CD4-positive, alpha-beta memory T cell (primary cell): Measurements from ENCODE around the gene EID1. TPM values are rescaled to one million over a fixed set of nuclear protein-coding genes. Genes with fewer than 3 reads are reported as not detected.

ENCODE experiments used
- CTCF ChIA-PET: fragments of 350-600 bp; sonication (Branson Sonifier 250); formaldehyde crosslinking; loops from one replicate; lab custom pipeline; 2021; ENCODE audit warnings: inconsistent platforms; ENCODE audit not compliant: partially characterized antibody; lab: Charles Lee
- POLR2A ChIA-PET: fragments of 350-600 bp; sonication (Branson Sonifier 250); formaldehyde crosslinking; loops from one replicate; lab custom pipeline; 2021; ENCODE audit not compliant: partially characterized antibody; lab: Charles Lee
- DNase-seq, 5 donors: peaks; one replicate each; pipeline versions ENCODE4 v3.0.0 to v3.0.0-alpha.2; 2020 to 2022; ENCODE audit warnings: mixed read lengths in 1 of 5
- H3K27ac ChIP-seq: one replicate; pipeline ENCODE4 v1.7.0; 2013; ENCODE audit warnings: low read depth, low read length
- H3K27me3 ChIP-seq: 2 replicates; pipeline ENCODE4 v1.7.0; 2013; ENCODE audit warnings: mild to moderate bottlenecking, low read length, moderate library complexity; ENCODE audit not compliant: insufficient read depth
- H3K36me3 ChIP-seq: 2 replicates; pipeline ENCODE4 v1.7.0; 2013; ENCODE audit warnings: mild to moderate bottlenecking, low read length, moderate library complexity; ENCODE audit not compliant: insufficient read depth
- H3K4me1 ChIP-seq: 2 replicates; pipeline ENCODE4 v1.7.0; 2013; ENCODE audit warnings: mild to moderate bottlenecking, low read length, moderate library complexity; ENCODE audit not compliant: insufficient read depth
- H3K4me3 ChIP-seq, 2 donors: one replicate each; pipeline ENCODE4 v1.7.0; 2013; ENCODE audit warnings: low read length in 2 of 2, mild to moderate bottlenecking in 1 of 2
- H3K9me3 ChIP-seq, 2 donors: one replicate each; pipeline ENCODE4 v1.7.0; 2013; ENCODE audit warnings: low read length in 2 of 2, control low read depth in 1 of 2; ENCODE audit not compliant: control insufficient read depth in 1 of 2
- H3K27ac Mint-ChIP-seq, 7 donors: one replicate each; pipeline ENCODE4 v1.8.0; 2020 to 2021; ENCODE audit warnings: mixed read lengths in 7 of 7, mild to moderate bottlenecking in 6 of 7, inconsistent platforms in 3 of 7, moderate library complexity in 3 of 7
- H3K27me3 Mint-ChIP-seq, 2 donors: one replicate each; pipeline ENCODE4 v1.8.0; 2020 to 2021; ENCODE audit warnings: mixed read lengths in 2 of 2
- H3K36me3 Mint-ChIP-seq, 2 donors: one replicate each; pipeline ENCODE4 v1.8.0; 2020 to 2021; ENCODE audit warnings: mixed read lengths in 2 of 2, inconsistent platforms in 1 of 2, mild to moderate bottlenecking in 1 of 2
- H3K4me1 Mint-ChIP-seq, 4 donors: one replicate each; pipeline ENCODE4 v1.8.0; 2020 to 2021; ENCODE audit warnings: mixed read lengths in 4 of 4, mild to moderate bottlenecking in 1 of 4
- H3K4me3 Mint-ChIP-seq, 8 donors: one replicate each; pipeline ENCODE4 v1.8.0; 2020 to 2021; ENCODE audit warnings: mixed read lengths in 8 of 8, mild to moderate bottlenecking in 7 of 8, moderate library complexity in 6 of 8, inconsistent platforms in 3 of 8
- H3K9me3 Mint-ChIP-seq, 8 donors: one replicate each; pipeline ENCODE4 v1.8.0; 2020 to 2021; ENCODE audit warnings: mixed read lengths in 8 of 8, mild to moderate bottlenecking in 5 of 8, inconsistent platforms in 3 of 8, moderate library complexity in 1 of 8
- intact Hi-C: fragments of 100-400 bp; cut with micrococcal nuclease; formaldehyde crosslinking; loops from one replicate; pipeline ENCODE4 v1.15.1; 2023
- polyA plus RNA-seq, 2 donors: library from polyadenylated mRNA; unstranded; fragments of 300-500 nt; fragmentation: Illumina TruSeq; gene quantifications; one replicate each; pipeline ENCODE4 v1.2.3, GENCODE V29; 2021
- total RNA-seq, 2 experiments: library from RNA; stranded (reverse); gene quantifications; one replicate each; pipeline ENCODE4 v1.2.3, GENCODE V29; 2021

EID1 gene, protein sequence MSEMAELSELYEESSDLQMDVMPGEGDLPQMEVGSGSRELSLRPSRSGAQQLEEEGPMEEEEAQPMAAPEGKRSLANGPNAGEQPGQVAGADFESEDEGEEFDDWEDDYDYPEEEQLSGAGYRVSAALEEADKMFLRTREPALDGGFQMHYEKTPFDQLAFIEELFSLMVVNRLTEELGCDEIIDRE
- total RNA-seq: 10 to 100 TPM; 76.0 to 91.2 TPM
- 100 to 1,000 TPM; 190 to 245 TPM for polyA plus RNA-seq

DNA sequence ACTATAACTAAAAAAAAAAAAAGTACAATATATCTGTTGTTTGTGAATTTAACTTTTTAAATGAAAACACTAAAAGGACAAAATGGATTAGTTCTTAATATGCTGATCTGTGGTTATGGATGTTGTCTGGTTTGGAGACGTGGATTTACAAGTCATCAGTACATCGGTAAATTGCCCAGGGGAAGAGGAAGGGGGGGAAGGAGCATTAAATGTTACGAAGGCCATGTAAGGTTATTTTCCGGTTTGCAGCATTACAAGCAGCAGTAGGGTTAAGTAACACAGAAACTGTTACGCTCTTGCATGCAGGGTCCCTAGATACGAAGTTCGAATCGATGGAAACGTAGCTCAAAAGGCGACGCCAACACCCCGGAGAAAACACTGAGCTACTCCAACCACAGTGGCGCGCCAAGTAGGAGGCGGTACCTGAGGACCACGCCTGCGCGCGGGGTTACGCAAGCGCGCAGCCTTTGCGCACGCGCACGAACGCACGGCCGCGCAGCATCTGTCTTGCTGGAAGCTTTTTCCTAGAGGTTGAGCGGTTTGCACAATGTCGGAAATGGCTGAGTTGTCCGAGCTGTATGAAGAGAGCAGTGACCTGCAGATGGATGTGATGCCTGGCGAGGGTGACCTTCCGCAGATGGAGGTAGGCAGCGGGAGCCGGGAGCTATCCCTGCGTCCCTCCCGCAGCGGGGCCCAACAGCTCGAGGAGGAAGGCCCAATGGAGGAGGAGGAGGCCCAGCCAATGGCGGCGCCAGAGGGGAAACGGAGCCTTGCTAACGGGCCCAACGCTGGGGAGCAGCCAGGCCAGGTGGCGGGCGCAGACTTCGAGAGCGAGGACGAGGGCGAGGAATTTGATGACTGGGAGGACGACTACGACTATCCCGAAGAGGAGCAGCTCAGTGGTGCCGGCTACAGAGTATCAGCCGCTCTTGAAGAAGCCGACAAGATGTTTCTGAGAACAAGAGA, at the start of gene EID1:
TSS of gene EID1 (plus strand) at position 505 of the 966 bp plus-strand sequence. CDS start at position 548, 43 bp downstream.
- H3K4me3 Mint-ChIP-seq: peak within 1 kb of the TSS; percentile 96 to 100 (median 98)
- H3K27me3 Mint-ChIP-seq: peaks cover 3 to 4% of the 10 kb centered on the region in 2 donors
- peak within 1 kb of the TSS; percentile 97 to 100 (median 99) for H3K27ac Mint-ChIP-seq
- CTCF ChIA-PET: interaction anchor here (0.7 to 2.4 kb wide), 12 partner anchors 9 to 1371 kb away, joined by 3 to 24 read pairs (median 3); partner anchors contain the start of genes COPS2 and SECISBP2L
- H3K9me3 ChIP-seq: no peaks in the 10 kb centered on the region
- H3K36me3 ChIP-seq: no peaks in the 10 kb centered on the region
- H3K4me1 ChIP-seq: peaks cover 26% of the 10 kb centered on the region
- H3K9me3 Mint-ChIP-seq: peaks cover 0 to 10% (median under 1%) of the 10 kb centered on the region in 8 donors
- POLR2A ChIA-PET: interaction anchor here (0.6 to 2.5 kb wide), 25 partner anchors 10 to 1476 kb away, joined by 3 to 28 read pairs (median 6); partner anchors contain the start of genes CEP152, COPS2, DTWD1 and FAM227B
- H3K36me3 Mint-ChIP-seq: peaks cover 11 to 21% of the 10 kb centered on the region in 2 donors
- H3K27me3 ChIP-seq: no peaks in the 10 kb centered on the region
- H3K4me1 Mint-ChIP-seq: peaks cover 18 to 31% (median 24%) of the 10 kb centered on the region in 4 donors
- DNase-seq: peak; percentile 93 to 95 (median 94)
- intact Hi-C loops: loop anchor here (1.0 to 10.0 kb wide), 5 partner anchors 67 to 1474 kb away; partner anchors contain the start of genes CEP152, COPS2, DUT and SECISBP2L
- H3K27ac ChIP-seq: peak within 1 kb of the TSS; percentile 71
- peak within 1 kb of the TSS; percentile 74 to 96 for H3K4me3 ChIP-seq

GRCh38 chr15:48828471-48828870, 49.5 kb upstream of the EID1 start:
- POLR2A ChIA-PET: no interaction called here
- Histone ChIP-seq H3K4me1 (no peaks in the 10 kb centered on the region), H3K9me3 (no peaks in the 10 kb centered on the region), H3K27me3 (no peaks in the 10 kb centered on the region), H3K36me3 (no peaks in the 10 kb centered on the region), H3K27ac (no peak overlapping the region), H3K4me3 (no peak overlapping the region)
- CTCF ChIA-PET: interaction anchor here (0.6 kb wide), 1 partner anchor 88 kb away, joined by 3 read pairs; no protein-coding TSS in a partner anchor
- Mint-ChIP-seq H3K27me3 (peaks cover 14 to 18% of the 10 kb centered on the region in 2 donors), H3K4me3 (no peak overlapping the region), H3K27ac (no peak overlapping the region), H3K4me1 (no peaks in the 10 kb centered on the region), H3K9me3 (peaks cover 4 to 19% (median 16%) of the 10 kb centered on the region in 8 donors), H3K36me3 (no peaks in the 10 kb centered on the region)
- no peak for DNase-seq
- intact Hi-C loops: no loop called here

DNA sequence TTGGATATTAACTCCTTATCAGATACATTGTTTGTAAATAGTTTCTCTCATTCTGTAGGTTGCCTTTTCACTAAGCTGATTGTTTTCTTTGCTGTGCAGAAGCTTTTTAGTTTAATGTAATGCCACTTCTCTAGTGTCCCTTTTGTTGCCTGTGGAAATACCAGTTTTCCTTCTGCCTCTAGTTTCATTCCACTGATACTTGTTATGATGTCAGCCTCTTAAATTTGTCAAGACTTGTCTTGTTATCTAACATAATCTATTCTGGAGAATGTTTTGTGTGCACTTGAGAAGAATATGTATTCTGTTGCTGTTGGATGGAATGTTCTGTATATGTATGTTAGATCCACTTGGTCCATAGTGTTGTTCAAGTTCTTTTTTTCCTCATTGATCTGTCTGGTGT, 49.0 kb upstream of the EID1 start:
- no peaks in the 10 kb centered on the region for H3K4me1 Mint-ChIP-seq
- peaks cover 4 to 23% (median 19%) of the 10 kb centered on the region in 8 donors for H3K9me3 Mint-ChIP-seq
- no peaks in the 10 kb centered on the region for H3K36me3 Mint-ChIP-seq
- CTCF ChIA-PET: interaction anchor here (0.6 kb wide), 1 partner anchor 88 kb away, joined by 3 read pairs; no protein-coding TSS in a partner anchor
- POLR2A ChIA-PET: no interaction called here
- no peaks in the 10 kb centered on the region for H3K27me3 ChIP-seq
- H3K27ac Mint-ChIP-seq: no peak overlapping the region
- H3K36me3 ChIP-seq: no peaks in the 10 kb centered on the region
- no peak for DNase-seq
- H3K27me3 Mint-ChIP-seq: peaks cover 14 to 17% of the 10 kb centered on the region in 2 donors
- H3K4me1 ChIP-seq: no peaks in the 10 kb centered on the region
- intact Hi-C loops: no loop called here
- no peak overlapping the region for H3K27ac ChIP-seq
- no peaks in the 10 kb centered on the region for H3K9me3 ChIP-seq
- H3K4me3 Mint-ChIP-seq: no peak overlapping the region
- no peak overlapping the region for H3K4me3 ChIP-seq

DNA sequence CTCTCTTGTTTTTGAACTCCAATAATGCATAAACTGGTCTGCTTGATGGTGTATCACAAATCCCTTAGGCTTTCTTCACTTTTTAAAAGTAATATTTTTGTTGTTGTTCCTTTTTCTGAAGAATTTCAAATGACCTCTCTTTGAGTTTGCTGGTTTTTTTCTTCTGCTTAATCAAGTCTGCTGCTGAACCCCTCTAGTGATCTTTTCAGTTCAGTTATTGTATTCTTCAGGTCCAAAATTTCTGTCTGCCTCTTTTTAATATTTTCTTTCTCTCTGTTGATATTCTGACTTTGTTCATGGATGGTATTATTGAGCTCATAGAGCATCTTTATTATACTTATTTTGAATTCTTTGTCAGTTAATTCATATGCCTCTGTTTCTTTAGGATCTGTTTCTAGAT, 45.3 kb upstream of the EID1 start:
- intact Hi-C loops: no loop called here
- Mint-ChIP-seq H3K36me3 (no peaks in the 10 kb centered on the region), H3K27ac (no peak overlapping the region), H3K27me3 (peaks cover 22 to 29% of the 10 kb centered on the region in 2 donors), H3K9me3 (peaks cover 4 to 25% (median 20%) of the 10 kb centered on the region in 8 donors), H3K4me1 (no peaks in the 10 kb centered on the region), H3K4me3 (no peak overlapping the region)
- no peak overlapping the region for H3K27ac ChIP-seq
- no peak for DNase-seq
- H3K36me3 ChIP-seq: no peaks in the 10 kb centered on the region
- H3K9me3 ChIP-seq: no peaks in the 10 kb centered on the region
- no peaks in the 10 kb centered on the region for H3K27me3 ChIP-seq
- ChIA-PET POLR2A (no interaction called here), CTCF (no interaction called here)
- no peak overlapping the region for H3K4me3 ChIP-seq
- no peaks in the 10 kb centered on the region for H3K4me1 ChIP-seq

DNA sequence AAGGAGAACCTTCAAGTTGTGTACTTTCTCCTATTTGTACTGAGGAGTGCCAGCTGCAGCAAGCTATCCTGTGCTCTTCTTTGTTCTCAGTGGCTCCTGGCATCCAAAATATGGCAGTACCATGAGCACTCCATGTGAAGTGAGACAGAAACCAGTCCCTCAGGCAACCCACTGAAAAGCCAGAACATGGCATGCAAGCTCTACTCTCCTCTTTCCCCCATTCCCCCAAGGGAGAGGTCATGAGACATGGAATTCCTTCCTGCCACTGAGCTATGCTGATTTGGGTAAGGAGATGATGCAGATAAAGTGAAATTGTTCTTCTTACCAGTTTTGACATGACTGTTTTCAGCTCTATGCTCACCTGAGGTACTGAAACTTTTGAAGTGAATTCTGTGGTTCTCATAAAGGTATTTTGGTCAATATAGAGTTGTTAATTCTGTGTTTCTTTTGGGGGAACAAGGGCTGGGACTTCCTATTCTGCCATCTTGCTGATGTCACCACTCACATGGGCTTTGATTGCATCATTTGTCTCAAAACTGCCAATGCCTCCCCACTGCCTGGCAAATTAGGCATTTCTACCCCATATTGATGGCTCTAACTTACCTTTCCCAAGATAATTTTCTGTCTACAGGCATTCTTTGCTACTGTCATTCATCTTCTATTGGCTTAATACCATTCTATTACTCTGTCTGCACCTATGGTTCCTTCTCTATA, 44.3 kb upstream of the EID1 start:
- H3K36me3 ChIP-seq: no peaks in the 10 kb centered on the region
- H3K27ac Mint-ChIP-seq: no peak overlapping the region
- no peaks in the 10 kb centered on the region for H3K4me1 ChIP-seq
- POLR2A ChIA-PET: no interaction called here
- CTCF ChIA-PET: no interaction called here
- peak overlapping the region in 1 of 8 donors; percentile 41 for H3K4me3 Mint-ChIP-seq
- no peak for DNase-seq
- peaks cover 4 to 25% (median 20%) of the 10 kb centered on the region in 8 donors for H3K9me3 Mint-ChIP-seq
- H3K27me3 ChIP-seq: no peaks in the 10 kb centered on the region
- no peaks in the 10 kb centered on the region for H3K36me3 Mint-ChIP-seq
- no peaks in the 10 kb centered on the region for H3K4me1 Mint-ChIP-seq
- intact Hi-C loops: no loop called here
- no peak overlapping the region for H3K4me3 ChIP-seq
- no peaks in the 10 kb centered on the region for H3K9me3 ChIP-seq
- peaks cover 20 to 31% of the 10 kb centered on the region in 2 donors for H3K27me3 Mint-ChIP-seq
- H3K27ac ChIP-seq: no peak overlapping the region

DNA sequence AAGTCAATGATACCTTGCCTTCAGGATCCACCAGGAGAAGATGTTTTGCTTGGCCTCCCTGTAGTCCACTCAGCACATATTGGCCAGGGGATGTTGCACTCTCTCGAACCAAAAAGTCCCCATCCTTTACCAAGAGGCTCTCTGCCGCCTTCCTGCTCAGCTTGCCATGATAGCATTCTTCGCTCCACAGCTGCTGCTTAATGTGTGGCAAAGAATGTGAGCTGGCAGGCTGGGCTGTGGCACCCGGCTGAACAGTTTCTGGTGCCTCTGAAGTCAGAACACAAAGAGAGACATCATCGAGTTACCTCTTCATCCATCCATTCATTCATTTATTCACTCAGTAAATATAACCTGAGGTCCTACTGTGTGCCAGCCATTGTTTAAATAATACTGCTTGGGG, 43.2 kb upstream of the EID1 start:
- Mint-ChIP-seq H3K9me3 (peaks cover 4 to 25% (median 20%) of the 10 kb centered on the region in 8 donors), H3K27ac (no peak overlapping the region), H3K4me1 (no peaks in the 10 kb centered on the region), H3K4me3 (no peak overlapping the region), H3K27me3 (peaks cover 16 to 26% of the 10 kb centered on the region in 2 donors), H3K36me3 (no peaks in the 10 kb centered on the region)
- no peak overlapping the region for H3K4me3 ChIP-seq
- CTCF ChIA-PET: no interaction called here
- intact Hi-C loops: no loop called here
- H3K4me1 ChIP-seq: no peaks in the 10 kb centered on the region
- POLR2A ChIA-PET: no interaction called here
- no peak for DNase-seq
- no peak overlapping the region for H3K27ac ChIP-seq
- H3K36me3 ChIP-seq: no peaks in the 10 kb centered on the region
- H3K27me3 ChIP-seq: no peaks in the 10 kb centered on the region
- H3K9me3 ChIP-seq: no peaks in the 10 kb centered on the region
